ENCODE measurements around the gene MACROH2A1.

MACROH2A1 gene

GRCh38 chr5:135396459-135397055 lies 2.5 kb downstream of the MACROH2A1 start:
- FAIRE-seq, result no peak

- FAIRE-seq, result no peak
These were observed 3.2 kb downstream of the MACROH2A1 start for GRCh38 chr5:135395866-135396265.

GRCh38 chr5:135395451-135395850 lies 3.6 kb downstream of the MACROH2A1 start:
- no peak for FAIRE-seq

- no peak for FAIRE-seq
These were observed 4.9 kb downstream of the MACROH2A1 start for GRCh38 chr5:135394095-135394494.

GRCh38 chr5:135393691-135394090 lies 5.3 kb downstream of the MACROH2A1 start:
- no peak for FAIRE-seq

GRCh38 chr5:135393229-135393628 lies 5.8 kb downstream of the MACROH2A1 start:
- no peak for FAIRE-seq

- no peak for FAIRE-seq
These were observed 6.8 kb downstream of the MACROH2A1 start for GRCh38 chr5:135392256-135392655.

- FAIRE-seq, result no peak
These were observed 7.2 kb downstream of the MACROH2A1 start for GRCh38 chr5:135391869-135392255.

- no peak for FAIRE-seq
These were observed 7.7 kb downstream of the MACROH2A1 start for GRCh38 chr5:135391116-135391868.

- no peak for FAIRE-seq
These were observed 10.1 kb downstream of the MACROH2A1 start for GRCh38 chr5:135388860-135389435.

- FAIRE-seq, result no peak
These were observed 11.4 kb downstream of the MACROH2A1 start for GRCh38 chr5:135387629-135387960.

GRCh38 chr5:135386886-135387628 lies 12.0 kb downstream of the MACROH2A1 start:
- no peak for FAIRE-seq

GRCh38 chr5:135386096-135386495 lies 12.9 kb downstream of the MACROH2A1 start:
- FAIRE-seq, result no peak

- no peak for FAIRE-seq
These were observed 13.5 kb downstream of the MACROH2A1 start for GRCh38 chr5:135385576-135385975.

- no peak for FAIRE-seq
These were observed 14.1 kb downstream of the MACROH2A1 start for GRCh38 chr5:135384898-135385297.

GRCh38 chr5:135383803-135384495 lies 15.1 kb downstream of the MACROH2A1 start:
- FAIRE-seq, result no peak

GRCh38 chr5:135382981-135383380 lies 16.1 kb downstream of the MACROH2A1 start:
- FAIRE-seq, result no peak

GRCh38 chr5:135382106-135382790 lies 16.8 kb downstream of the MACROH2A1 start:
- no peak for FAIRE-seq

- no peak for FAIRE-seq
These were observed 19.9 kb downstream of the MACROH2A1 start for GRCh38 chr5:135379046-135379654.

- no peak for FAIRE-seq
These were observed 21.0 kb downstream of the MACROH2A1 start for GRCh38 chr5:135377751-135378680.
